Heart left ventricle (tissue), 13 donors: ENCODE results near the gene ABCA5.

Experiments
- POLR2A ChIP-seq, 2 donors: fragments of 450-650 bp; IDR thresholded peaks; one replicate each; pipeline ENCODE4 v1.6.1; 2017; ENCODE audit warnings: antibody characterized with exemption in 2 of 2, mild to moderate bottlenecking in 2 of 2, moderate library complexity in 2 of 2
- TF ChIP-seq, protein P1 (sequence below), 12 donors: fragments of 200-600 bp; sonication (generic) in 4 of 12; IDR thresholded peaks; one replicate each; pipeline versions ENCODE4 v1.5.0 to v1.8.0; 2018 to 2022; ENCODE audit warnings: antibody characterized with exemption in 12 of 12, mild to moderate bottlenecking in 5 of 12
- donor health status: ischemic (EF 13 %, LVEDD 7.1; RV severe dilation, severe dysfunction).
- donor health status: DM: no; HTN: yes; CAD: no.
- donor health status: DM: no; HTN: no; CAD: no.
- donor health status: ischemic (EF 25% LVEDD 6.9; RV normal size, moderate dysfunction).
- donor health status: ischemic (EF 25% LVEDD 5.7; RV mildly dilated, moderate dysfunction).
- donor health status: ischemic (EF 35%, LVEDD 5.7; RV mildly dilated, moderate dysfunction).
- donor health status: nonischemic (EF 11% LVEDD 7.7; RV severe dilation, severe dysfunction).
- donor health status: DM: yes; HTN: yes; CAD: no.
- donor health status: PGD.
- donor health status: ischemic (EF 29% LVEDD 5.4; RV normal size, mild dysfunction).
- donor health status: nonischemic (EF 23%, LVEDD 6.1; RV moderate dilation, normal function).

DNA sequence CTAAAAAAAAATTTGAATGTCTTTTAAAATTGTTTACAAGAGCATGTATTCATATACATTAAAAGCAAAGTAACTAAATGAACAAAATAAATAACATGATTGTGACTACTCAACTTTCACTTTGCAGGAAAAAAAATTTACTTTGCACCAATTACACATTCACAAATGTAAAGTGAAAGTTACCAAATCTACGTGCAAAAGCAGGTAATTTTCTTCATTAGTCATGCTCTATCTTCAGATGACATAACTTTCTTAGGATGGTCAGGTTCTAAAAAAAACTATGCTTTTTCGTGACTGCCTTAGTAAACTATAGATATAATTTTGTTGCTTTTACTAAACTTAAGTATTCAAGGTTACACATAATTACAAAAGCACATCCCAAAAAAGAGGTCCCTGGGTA, 81.3 kb downstream of the ABCA5 start:
- TF ChIP-seq, protein P1, sequence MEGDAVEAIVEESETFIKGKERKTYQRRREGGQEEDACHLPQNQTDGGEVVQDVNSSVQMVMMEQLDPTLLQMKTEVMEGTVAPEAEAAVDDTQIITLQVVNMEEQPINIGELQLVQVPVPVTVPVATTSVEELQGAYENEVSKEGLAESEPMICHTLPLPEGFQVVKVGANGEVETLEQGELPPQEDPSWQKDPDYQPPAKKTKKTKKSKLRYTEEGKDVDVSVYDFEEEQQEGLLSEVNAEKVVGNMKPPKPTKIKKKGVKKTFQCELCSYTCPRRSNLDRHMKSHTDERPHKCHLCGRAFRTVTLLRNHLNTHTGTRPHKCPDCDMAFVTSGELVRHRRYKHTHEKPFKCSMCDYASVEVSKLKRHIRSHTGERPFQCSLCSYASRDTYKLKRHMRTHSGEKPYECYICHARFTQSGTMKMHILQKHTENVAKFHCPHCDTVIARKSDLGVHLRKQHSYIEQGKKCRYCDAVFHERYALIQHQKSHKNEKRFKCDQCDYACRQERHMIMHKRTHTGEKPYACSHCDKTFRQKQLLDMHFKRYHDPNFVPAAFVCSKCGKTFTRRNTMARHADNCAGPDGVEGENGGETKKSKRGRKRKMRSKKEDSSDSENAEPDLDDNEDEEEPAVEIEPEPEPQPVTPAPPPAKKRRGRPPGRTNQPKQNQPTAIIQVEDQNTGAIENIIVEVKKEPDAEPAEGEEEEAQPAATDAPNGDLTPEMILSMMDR (IDR thresholded peaks at IDR 0.05), result no peak
- TF ChIP-seq POLR2A (IDR thresholded peaks at IDR 0.05), result no peak
